ENCODE measurements around the gene TFDP2. TPM values are rescaled to one million over a fixed set of nuclear protein-coding genes. Genes with fewer than 3 reads are reported as not detected.
A peak's percentile ranks its signal among the peaks of the same experiment; 100 is the strongest.

The TFDP2 gene
- total RNA-seq, 6 donors from 2014 or later, result 25.1 to 48.5 (median 30.8) TPM

DNA sequence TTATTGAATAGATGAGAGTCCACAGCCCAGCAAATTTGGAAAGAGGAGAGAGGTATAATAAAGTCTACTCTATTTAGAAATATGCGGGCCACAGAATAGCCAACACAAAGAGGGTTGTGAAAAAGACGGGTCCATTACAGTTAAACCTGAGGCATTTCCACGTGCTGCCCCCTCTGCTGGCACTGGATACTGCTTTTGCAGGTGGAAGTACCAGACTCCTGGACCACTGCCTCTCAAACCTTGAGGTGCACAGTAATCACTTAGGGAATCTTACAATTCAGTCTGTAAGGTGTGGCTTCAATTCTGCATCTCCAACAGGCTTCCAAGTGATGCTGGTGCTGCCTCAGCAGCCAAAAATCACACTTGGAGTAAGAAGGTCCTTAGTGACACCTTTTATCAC lies 3.0 kb upstream of the TFDP2 start:
- Histone ChIP-seq H3K4me1 (peaks cover 9 to 15% (median 12%) of the 10 kb centered on the region in 4 donors), H3K9me3 (no peaks in the 10 kb centered on the region), H3K36me3 (no peaks in the 10 kb centered on the region), H3K4me3 (no peak overlapping the region), H3K27me3 (no peaks in the 10 kb centered on the region), H3K27ac (no peak overlapping the region)
- DNase-seq (no peak), ATAC-seq (ENCODE audit: low FRiP score in 2 of 2) (no peak)
- WGBS, 2 donors, result 28 to 34% methylated on average over 3 of the region's 3 CpGs
- no peak for TF ChIP-seq POLR2AphosphoS5 (IDR thresholded peaks at IDR 0.05)
- TF ChIP-seq EP300 (IDR thresholded peaks at IDR 0.05), result no peak
- no peak for TF ChIP-seq POLR2A (IDR thresholded peaks at IDR 0.05)

DNA sequence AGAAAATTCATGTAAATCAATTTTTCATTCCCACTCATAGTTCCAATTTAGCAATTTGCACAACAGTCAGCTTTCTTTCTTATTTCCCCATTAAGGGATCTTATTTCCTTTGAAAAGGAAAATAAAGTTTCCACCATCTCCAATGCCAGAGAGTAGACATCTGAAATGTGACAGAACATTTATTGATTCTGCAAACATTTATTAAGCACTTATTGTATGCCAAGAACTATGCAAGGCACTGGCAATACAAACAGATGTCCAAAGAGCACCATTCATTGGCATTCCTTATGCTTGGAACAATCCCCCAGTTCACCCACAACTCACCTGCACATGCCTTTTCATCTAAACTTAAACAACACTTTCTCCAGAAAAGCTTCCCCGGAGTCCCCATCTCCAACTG lies 2.5 kb upstream of the TFDP2 start:
- ATAC-seq (ENCODE audit: low FRiP score in 2 of 2) (no peak), DNase-seq (no peak)
- Histone ChIP-seq H3K36me3 (no peaks in the 10 kb centered on the region), H3K4me3 (no peak overlapping the region), H3K27me3 (no peaks in the 10 kb centered on the region), H3K27ac (no peak overlapping the region), H3K9me3 (no peaks in the 10 kb centered on the region), H3K4me1 (peaks cover 9 to 19% (median 13%) of the 10 kb centered on the region in 4 donors)
- no peak for TF ChIP-seq EP300 (IDR thresholded peaks at IDR 0.05)
- TF ChIP-seq, protein P1, sequence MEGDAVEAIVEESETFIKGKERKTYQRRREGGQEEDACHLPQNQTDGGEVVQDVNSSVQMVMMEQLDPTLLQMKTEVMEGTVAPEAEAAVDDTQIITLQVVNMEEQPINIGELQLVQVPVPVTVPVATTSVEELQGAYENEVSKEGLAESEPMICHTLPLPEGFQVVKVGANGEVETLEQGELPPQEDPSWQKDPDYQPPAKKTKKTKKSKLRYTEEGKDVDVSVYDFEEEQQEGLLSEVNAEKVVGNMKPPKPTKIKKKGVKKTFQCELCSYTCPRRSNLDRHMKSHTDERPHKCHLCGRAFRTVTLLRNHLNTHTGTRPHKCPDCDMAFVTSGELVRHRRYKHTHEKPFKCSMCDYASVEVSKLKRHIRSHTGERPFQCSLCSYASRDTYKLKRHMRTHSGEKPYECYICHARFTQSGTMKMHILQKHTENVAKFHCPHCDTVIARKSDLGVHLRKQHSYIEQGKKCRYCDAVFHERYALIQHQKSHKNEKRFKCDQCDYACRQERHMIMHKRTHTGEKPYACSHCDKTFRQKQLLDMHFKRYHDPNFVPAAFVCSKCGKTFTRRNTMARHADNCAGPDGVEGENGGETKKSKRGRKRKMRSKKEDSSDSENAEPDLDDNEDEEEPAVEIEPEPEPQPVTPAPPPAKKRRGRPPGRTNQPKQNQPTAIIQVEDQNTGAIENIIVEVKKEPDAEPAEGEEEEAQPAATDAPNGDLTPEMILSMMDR (IDR thresholded peaks at IDR 0.05), result no peak
- TF ChIP-seq POLR2A (IDR thresholded peaks at IDR 0.05), result no peak
- TF ChIP-seq POLR2AphosphoS5 (IDR thresholded peaks at IDR 0.05), result no peak
- 82 to 86% methylated on average over 1 of the region's 1 CpG for WGBS, 2 donors

DNA sequence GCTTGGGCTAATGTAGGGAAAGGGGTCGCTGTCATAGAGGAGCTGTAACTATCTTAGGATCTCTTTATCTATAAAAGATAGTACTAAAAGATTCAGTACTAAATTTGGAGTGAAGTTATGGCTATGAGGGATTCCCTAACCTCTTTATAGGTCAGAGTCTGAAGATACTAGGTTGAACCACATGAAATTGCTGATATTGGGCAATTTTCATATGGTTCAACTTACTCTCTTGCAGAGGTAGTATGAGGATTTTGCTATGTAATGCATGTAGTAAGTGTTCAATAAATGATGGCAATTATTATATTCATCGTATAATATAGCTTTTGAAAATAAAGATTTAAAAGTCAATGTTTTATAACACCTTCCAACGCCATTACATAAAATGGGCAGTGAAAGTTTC lies 1.9 kb upstream of the TFDP2 start:
- WGBS, 2 donors, result 80 to 86% methylated on average over 3 of the region's 3 CpGs

DNA sequence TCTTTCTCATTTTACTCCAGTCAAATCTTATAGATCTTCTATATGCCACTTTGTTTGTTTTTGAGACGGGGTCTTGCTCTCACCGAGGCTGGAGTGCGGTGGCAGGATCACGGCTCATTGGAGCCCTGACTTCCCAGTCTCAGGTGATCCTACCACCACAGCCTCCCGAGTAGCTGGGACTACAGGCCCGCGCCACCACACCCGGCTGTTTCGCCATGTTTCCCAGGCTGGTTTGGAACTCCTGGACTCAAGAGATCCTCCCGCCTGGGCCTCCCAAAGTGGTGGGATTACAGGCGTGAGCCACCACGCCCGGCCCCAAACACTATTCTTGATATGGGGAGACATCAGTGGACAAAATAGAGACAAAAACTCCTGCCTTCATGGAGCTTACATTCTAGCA lies 927 bp upstream of the TFDP2 start:
- Histone ChIP-seq H3K27ac (no peak overlapping the region), H3K36me3 (no peaks in the 10 kb centered on the region), H3K4me3 (no peak overlapping the region), H3K4me1 (peaks cover 9 to 19% (median 13%) of the 10 kb centered on the region in 4 donors), H3K9me3 (no peaks in the 10 kb centered on the region), H3K27me3 (no peaks in the 10 kb centered on the region)
- DNase-seq (peak in 1 of 2 donors; percentile 56), ATAC-seq (ENCODE audit: low FRiP score in 2 of 2) (no peak)
- WGBS, 2 donors, result 96 to 98% methylated on average over 13 of the region's 13 CpGs
- TF ChIP-seq POLR2AphosphoS5 (IDR thresholded peaks at IDR 0.05) (no peak), POLR2A (IDR thresholded peaks at IDR 0.05) (no peak), EP300 (IDR thresholded peaks at IDR 0.05) (no peak)
- TF ChIP-seq, protein P1 (IDR thresholded peaks at IDR 0.05), result no peak

More for the DNA sequence above, 1.9 kb upstream of the TFDP2 start:
- Histone ChIP-seq H3K36me3 (no peaks in the 10 kb centered on the region), H3K4me1 (peaks cover 9 to 19% (median 13%) of the 10 kb centered on the region in 4 donors), H3K4me3 (no peak overlapping the region), H3K27ac (no peak overlapping the region), H3K27me3 (no peaks in the 10 kb centered on the region), H3K9me3 (no peaks in the 10 kb centered on the region)
- TF ChIP-seq POLR2A (IDR thresholded peaks at IDR 0.05), result no peak
- TF ChIP-seq POLR2AphosphoS5 (IDR thresholded peaks at IDR 0.05), result no peak
- TF ChIP-seq, protein P1 (IDR thresholded peaks at IDR 0.05), result no peak
- no peak for TF ChIP-seq EP300 (IDR thresholded peaks at IDR 0.05)
- DNase-seq (no peak), ATAC-seq (ENCODE audit: low FRiP score in 2 of 2) (no peak)

DNA sequence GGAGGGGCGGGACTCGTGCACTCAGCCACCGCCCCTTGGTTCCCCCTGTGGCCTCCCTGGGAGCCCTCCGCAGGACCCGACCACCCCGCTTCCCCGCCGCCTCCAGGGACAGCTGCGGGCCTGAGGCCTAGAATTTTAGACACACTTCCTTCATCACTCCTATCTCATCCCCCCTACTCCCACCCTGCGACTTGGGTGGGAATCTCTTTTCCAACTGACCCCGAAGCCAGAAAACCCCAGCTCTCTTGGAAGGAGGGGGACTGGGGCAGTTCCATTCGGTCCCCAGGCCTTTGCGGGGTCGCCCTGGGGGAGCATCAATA lies 289 bp upstream of the TFDP2 start:
- H3K4me1 ChIP-seq, result peaks cover 9 to 19% (median 13%) of the 10 kb centered on the region in 4 donors
- H3K9me3 ChIP-seq, result no peaks in the 10 kb centered on the region
- no peak for DNase-seq
- H3K4me3 ChIP-seq, result peak overlapping the region; percentile 81 to 91 (median 84)
- peak overlapping the region; percentile 83 to 88 (median 88) for H3K27ac ChIP-seq
- no peak for ATAC-seq (ENCODE audit: low FRiP score in 2 of 2)
- no peaks in the 10 kb centered on the region for H3K36me3 ChIP-seq
- 12% methylated on average over 13 to 14 of the region's 14 CpGs for WGBS, 2 donors
- TF ChIP-seq POLR2A (IDR thresholded peaks at IDR 0.05) (no peak), POLR2AphosphoS5 (IDR thresholded peaks at IDR 0.05) (no peak), EP300 (IDR thresholded peaks at IDR 0.05) (no peak)
- TF ChIP-seq, protein P1 (IDR thresholded peaks at IDR 0.05), result no peak
- H3K27me3 ChIP-seq, result no peaks in the 10 kb centered on the region
